ENCODE measurements around the gene DMD.

DNA sequence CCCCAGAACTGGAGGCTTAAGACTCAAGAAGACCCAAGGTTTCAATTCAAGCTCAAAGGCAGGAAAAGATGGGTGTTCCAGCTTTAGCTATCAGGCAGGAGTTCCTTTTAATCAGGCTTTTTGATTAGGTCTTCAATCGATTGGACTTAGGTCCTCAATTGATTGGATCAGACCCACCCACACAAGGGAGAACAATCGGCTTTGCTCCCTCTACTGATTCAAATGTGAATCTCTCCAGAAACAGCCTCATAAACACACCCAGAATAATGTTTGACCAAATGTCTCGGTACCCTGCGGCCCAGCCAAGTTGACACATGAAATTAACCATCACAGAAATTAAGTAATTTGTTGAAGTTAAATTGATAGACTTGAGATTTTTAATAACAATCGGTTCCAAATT lies 1222.4 kb downstream of the DMD start:
- TF ChIP-seq EZH2 (IDR thresholded peaks at IDR 0.05; ENCODE audit: insufficient read depth, low read length) = no peak
- TF ChIP-seq, protein P1, sequence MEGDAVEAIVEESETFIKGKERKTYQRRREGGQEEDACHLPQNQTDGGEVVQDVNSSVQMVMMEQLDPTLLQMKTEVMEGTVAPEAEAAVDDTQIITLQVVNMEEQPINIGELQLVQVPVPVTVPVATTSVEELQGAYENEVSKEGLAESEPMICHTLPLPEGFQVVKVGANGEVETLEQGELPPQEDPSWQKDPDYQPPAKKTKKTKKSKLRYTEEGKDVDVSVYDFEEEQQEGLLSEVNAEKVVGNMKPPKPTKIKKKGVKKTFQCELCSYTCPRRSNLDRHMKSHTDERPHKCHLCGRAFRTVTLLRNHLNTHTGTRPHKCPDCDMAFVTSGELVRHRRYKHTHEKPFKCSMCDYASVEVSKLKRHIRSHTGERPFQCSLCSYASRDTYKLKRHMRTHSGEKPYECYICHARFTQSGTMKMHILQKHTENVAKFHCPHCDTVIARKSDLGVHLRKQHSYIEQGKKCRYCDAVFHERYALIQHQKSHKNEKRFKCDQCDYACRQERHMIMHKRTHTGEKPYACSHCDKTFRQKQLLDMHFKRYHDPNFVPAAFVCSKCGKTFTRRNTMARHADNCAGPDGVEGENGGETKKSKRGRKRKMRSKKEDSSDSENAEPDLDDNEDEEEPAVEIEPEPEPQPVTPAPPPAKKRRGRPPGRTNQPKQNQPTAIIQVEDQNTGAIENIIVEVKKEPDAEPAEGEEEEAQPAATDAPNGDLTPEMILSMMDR (IDR thresholded peaks at IDR 0.05; ENCODE audit: insufficient read depth, low read depth, low read length) = no peak

All from astrocyte (in vitro differentiated cells and primary cell).